PC-3 (cell line): ENCODE data around the gene GORASP1.

Source experiments
- CTCF ChIP-seq: fragments of 300-600 bp; sonication (generic); conservative IDR thresholded peaks from 2 replicates; pipeline ENCODE4 v1.5.1; 2017; ENCODE audit warnings: antibody characterized with exemption, low read depth, mild to moderate bottlenecking, low read length
- EZH2 ChIP-seq: fragments of 300-600 bp; sonication (generic); IDR thresholded peaks from one replicate; pipeline ENCODE4 v1.6.1; 2017; ENCODE audit warnings: antibody characterized with exemption, mild to moderate bottlenecking, low read length; ENCODE audit not compliant: unreplicated experiment
- EZH2phosphoT487 ChIP-seq: fragments of 300-600 bp; sonication (generic); IDR thresholded peaks from 2 replicates; pipeline ENCODE4 v1.6.1; 2018; ENCODE audit warnings: mild to moderate bottlenecking, antibody characterized with exemption, low read length, borderline replicate concordance

- TF ChIP-seq EZH2 (no peak), CTCF (no peak), EZH2phosphoT487 (no peak)
These were observed 25.0 kb upstream of the GORASP1 start for GRCh38 chr3:39132096-39133092.
